Head of caudate nucleus (tissue), 42 donors: Measurements from ENCODE around the gene LCT.
"Not testable (repeated sequence)": the region's sequence is repeated elsewhere in the genome, so short reads cannot be mapped to it uniquely, and the experiment has no call there.

ENCODE experiments used
- DNase-seq, 42 donors: peaks; one replicate each; pipeline versions ENCODE4 v3.0.0 to v3.0.0-alpha.2; 2020 to 2021; ENCODE audit warnings: mixed read lengths in 7 of 42
- intact Hi-C: fragments of 100-400 bp; cut with DNase I; formaldehyde crosslinking; loops from one replicate; pipeline ENCODE4 v1.15.0; 2022

LCT gene

GRCh38 chr2:135839713-135840112 lies 2.7 kb upstream of the LCT start:
- DNase-seq: peak in 1 of 42 donors; percentile 16
- intact Hi-C loops: no loop called here

DNA sequence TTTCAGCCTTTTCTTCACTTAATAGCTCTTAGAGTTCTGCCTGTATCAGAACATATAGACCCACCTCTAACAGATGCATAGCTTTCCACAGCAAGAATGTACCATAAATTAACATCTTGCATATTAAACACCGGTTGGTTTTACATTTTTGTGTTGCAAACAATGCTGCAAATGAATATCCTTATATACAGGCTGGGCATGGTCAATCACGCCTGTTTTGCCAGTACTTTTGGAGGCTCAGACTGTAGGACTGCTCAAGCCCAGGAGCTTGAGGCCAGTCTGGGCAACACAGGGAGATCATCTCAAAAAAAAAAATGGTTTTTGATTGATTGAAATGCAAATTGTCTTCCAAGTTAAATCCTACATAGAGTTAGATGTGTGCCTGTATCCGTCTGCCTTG lies 1.5 kb upstream of the LCT start:
- peak in 1 of 42 donors; percentile 13 for DNase-seq
- intact Hi-C loops: no loop called here

- intact Hi-C loops: no loop called here
- peak in 1 of 42 donors; percentile 29 for DNase-seq
These were observed 4.1 kb downstream of the LCT start for GRCh38 chr2:135832891-135833290.

DNA sequence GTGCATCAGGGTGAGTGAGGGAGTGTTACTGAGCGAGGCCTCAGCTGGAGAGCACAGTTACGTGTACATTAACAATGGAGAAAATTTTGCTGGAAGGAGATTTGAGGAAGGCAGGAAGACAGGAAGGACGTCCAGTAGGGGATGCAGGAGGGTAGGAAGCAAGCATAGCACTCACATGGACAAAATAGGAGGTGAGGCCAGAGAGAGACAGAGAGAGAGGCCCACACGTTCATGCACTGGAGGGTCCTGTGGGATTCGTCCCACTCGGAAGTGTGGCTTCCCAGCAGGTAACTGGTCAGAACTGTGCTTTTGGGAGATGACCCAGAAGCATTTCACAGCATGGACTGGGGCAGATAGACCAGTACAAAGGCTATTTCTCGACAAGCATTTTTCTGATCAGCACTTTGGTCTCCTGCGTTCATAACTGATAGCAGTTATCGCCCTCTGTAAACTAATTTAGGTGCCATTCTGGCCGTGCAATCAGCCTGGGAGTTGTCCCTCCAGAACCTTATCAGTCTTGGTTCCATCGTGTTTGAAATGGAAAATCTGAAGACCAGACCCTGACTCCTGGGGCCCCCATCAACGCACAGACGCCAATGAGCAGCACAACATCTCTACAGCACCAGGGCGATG lies 5.7 kb downstream of the LCT start:
- DNase-seq: no peak
- intact Hi-C loops: no loop called here

- intact Hi-C loops: no loop called here
- no peak for DNase-seq
These were observed 7.4 kb downstream of the LCT start for GRCh38 chr2:135829378-135830135.

- intact Hi-C loops: no loop called here
- no peak for DNase-seq
These were observed 10.4 kb downstream of the LCT start for GRCh38 chr2:135826544-135826943.

DNA sequence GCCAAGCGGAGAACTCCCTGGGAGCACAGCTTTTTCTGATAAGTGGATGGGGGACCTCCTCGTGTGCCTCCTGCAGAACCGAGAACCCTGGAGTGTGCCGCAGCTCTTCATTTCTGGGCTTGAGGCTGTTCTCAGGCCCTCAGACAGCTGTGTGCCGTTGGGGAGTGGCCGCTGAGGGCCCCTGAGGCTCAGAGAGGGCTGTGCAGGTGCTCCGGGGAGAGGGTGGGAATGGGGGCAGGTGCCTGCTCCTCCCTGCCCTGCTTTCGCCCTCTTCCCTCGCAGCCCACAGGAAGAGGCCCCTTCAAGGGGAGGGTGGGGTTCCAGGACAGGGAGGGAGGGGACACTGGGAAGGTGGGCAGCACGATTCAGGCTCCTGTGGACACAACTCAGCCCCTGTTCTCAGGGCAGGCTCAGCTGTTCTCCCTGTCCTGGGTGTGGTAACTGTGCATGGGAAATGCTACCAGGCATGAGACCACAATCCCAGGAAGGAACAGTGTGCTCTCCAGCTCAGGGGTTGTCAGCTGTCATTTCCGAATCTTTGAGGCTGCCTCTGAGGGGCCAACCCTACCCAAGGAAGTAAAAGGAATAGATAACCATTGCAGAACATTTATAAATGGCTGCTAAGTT lies 11.3 kb downstream of the LCT start:
- no peak for DNase-seq
- intact Hi-C loops: no loop called here

DNA sequence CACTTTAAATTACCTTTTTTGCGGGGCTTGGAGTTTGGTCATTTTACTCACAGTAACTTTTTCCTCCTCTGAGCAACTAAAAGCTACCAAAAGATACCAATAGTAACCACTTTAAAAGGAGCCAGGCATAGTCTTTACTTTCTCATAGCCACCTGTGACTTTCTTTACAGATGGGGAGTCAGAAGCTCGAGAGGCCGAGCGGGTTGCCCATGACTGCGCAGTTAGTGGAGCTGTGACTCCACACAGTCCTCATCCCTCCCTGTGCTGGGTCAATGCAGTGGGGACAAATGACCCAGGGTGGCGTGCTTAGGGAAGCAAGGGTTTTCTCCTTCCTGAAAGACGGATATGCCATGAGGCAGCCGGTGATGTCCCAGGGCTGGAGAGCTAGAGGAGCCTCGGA lies 11.9 kb downstream of the LCT start:
- intact Hi-C loops: no loop called here
- no peak for DNase-seq

- intact Hi-C loops: no loop called here
- no peak for DNase-seq
These were observed 14.1 kb downstream of the LCT start for GRCh38 chr2:135822855-135823254.

GRCh38 chr2:135821190-135821589 lies 15.8 kb downstream of the LCT start:
- no peak for DNase-seq
- intact Hi-C loops: no loop called here

DNA sequence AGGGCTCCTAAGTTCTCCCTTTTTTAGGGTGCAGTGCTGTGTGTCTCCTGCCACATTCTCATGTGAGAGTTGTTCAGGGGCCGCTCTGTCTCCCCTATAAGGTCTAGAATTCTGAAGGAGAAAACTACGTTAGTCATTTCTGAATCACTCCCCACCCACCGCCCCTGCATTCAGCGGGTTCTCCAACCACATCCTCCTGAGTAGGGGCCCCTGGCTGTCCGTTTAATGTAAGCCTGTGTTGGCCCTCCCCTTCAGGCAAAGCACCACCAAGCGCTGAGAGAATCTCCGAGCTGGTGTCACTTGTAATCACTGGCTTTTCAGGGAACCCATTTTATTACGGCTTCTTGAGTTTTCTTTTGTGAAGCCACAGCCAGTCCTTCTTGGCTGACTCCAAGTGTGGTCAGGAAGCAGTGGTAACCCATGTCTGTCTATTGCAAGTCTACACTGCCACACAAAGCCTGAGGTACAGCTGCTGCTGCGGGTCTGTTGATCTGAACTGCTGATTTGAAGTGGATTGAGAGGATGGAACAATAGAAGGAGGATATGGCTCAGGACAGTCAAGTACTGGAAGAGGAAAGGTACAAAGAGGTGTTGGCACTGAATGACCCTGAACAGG lies 16.9 kb downstream of the LCT start:
- intact Hi-C loops: no loop called here
- no peak for DNase-seq

GRCh38 chr2:135818937-135819610 lies 17.9 kb downstream of the LCT start:
- DNase-seq: peak in 1 of 42 donors; percentile 5
- intact Hi-C loops: no loop called here

DNA sequence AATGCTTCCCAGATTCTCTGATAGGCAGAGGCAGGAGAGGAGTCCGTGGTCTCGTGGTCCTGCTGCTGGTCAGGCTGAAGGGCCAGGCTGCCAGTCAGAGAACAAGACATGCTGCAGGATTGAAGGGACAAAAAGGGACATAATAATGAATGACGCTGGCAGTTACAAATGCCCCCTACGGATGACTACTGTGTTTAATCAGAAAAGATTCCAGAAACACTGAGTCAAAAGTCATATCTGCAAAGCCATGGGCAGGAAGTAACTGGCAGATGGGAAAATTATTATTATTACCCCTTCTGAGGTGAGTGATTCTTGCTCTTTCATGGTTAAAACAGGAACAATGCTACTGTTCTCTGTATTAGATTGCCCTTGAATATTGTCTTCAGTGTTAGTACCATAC lies 19.0 kb downstream of the LCT start:
- DNase-seq: no peak
- intact Hi-C loops: no loop called here

DNA sequence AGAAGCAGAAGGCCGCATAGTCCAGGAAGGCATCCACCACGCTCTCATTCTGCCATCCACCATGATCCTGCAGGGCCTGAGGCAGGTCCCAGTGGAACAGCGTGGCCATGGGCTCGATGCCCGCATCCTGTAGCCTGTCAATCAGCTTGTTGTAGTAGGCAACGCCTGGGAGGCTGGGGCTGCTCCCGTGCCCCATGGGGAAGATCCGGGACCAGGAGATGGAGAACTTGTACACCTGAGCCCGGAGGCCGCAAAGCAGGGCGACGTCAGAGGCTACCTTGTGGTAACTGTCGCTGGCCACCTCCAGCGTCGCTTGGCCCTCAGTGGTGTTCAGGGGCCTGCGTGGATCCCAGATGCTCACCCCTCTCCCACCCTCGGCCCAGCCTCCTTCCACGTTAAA lies 19.5 kb downstream of the LCT start:
- intact Hi-C loops: no loop called here

DNA sequence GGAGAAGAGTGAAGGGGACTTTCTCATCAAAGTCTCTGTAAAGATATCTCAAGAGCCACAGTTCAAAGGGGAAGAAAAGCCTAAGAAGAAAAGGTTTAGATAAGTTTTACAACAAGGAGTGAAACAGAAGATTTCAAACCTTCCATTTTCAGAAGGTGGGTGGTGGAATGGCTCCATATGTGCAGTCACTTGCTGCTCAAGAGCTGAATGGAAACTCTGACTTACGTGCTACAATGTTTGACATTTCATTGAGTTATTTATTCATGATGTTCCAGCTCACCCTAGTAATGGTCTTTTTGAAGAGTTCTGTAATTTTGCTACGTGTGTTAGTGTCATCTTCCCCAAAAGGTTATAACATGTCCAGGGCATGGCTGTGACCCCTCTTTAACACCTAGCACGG lies 21.7 kb downstream of the LCT start:
- DNase-seq: no peak
- intact Hi-C loops: no loop called here

More for the DNA sequence above, 19.5 kb downstream of the LCT start:
- peak in 1 of 42 donors; percentile 14 for DNase-seq

- intact Hi-C loops: no loop called here
- DNase-seq: no peak
These were observed 24.0 kb downstream of the LCT start for GRCh38 chr2:135812907-135813511.

- intact Hi-C loops, DNase-seq: not testable (repeated sequence)
These were observed 29.1 kb downstream of the LCT start for GRCh38 chr2:135807874-135808273.

DNA sequence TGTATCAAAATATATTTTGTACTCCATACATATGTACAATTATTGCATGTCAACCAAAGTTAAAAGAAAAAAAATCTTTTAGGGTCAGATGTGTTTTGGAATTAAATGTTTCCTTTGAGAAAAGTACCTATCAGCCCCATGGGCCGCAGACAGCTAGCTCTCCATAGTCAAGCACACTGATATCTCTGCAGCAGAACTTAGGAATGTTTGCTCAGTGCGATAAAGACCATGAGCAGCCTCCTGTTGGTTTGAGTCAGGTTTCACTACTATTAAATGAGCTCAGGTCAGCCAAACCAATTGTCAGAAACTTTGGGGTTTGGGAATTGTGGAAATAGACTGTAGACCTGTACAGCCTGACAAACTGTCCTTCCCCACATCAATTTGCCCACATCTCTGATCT lies 33.7 kb downstream of the LCT start:
- DNase-seq: no peak
- intact Hi-C loops: no loop called here

DNA sequence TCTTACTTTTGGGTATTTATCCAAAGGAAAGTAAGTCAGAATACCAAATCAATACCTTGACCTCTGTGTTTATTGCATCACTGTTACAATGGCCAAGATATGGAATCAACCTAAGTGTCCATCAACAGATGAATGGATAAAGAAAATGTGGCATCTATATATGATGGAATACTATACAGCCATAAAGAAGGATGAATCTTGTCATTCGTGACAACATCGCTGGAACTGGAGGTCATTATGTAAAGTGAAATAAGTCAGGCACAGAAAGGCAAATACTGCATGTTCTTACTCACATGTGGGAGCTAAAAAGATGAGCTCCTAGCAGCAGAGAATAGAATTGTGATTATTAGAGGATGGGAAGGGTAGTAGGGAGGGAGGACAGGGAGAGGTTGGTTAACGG lies 34.6 kb downstream of the LCT start:
- no peak for DNase-seq
- intact Hi-C loops: no loop called here
